Stimulated activated CD4-positive, alpha-beta T cell treated with anti-CD3 and anti-CD28 coated beads, Interleukin-2, amount 100 ng/mL, for 48 hours (primary cell): Measurements from ENCODE around the gene MYH2.

Experiments used
- DNase-seq, 2 donors: peaks; one replicate each; pipeline ENCODE4 v3.0.0-alpha.2; 2020

MYH2 gene

GRCh38 chr17:10513299-10514067 is 36.0 kb downstream of the MYH2 start:
- DNase-seq = no peak

GRCh38 chr17:10512856-10513255 is 36.6 kb downstream of the MYH2 start:
- DNase-seq = no peak

- DNase-seq = no peak
These were observed 49.5 kb downstream of the MYH2 start for GRCh38 chr17:10499950-10500349.

- no peak for DNase-seq
These were observed 57.5 kb downstream of the MYH2 start for GRCh38 chr17:10492004-10492403.

GRCh38 chr17:10482252-10482651 is 67.2 kb downstream of the MYH2 start:
- no peak for DNase-seq

GRCh38 chr17:10477701-10478100 is 71.8 kb downstream of the MYH2 start:
- no peak for DNase-seq

- no peak for DNase-seq
These were observed 74.9 kb downstream of the MYH2 start for GRCh38 chr17:10474536-10474935.

- no peak for DNase-seq
These were observed 77.6 kb downstream of the MYH2 start for GRCh38 chr17:10471858-10472257.
